IgD-negative memory B cell (primary cell): ENCODE data around the gene NR1D1. TPM values are rescaled to one million over a fixed set of nuclear protein-coding genes. Genes with fewer than 3 reads are reported as not detected.

ENCODE experiments used
- H3K27ac Mint-ChIP-seq, 3 donors: one replicate each; pipeline ENCODE4 v1.8.0; 2020 to 2022; ENCODE audit warnings: mild to moderate bottlenecking in 3 of 3, mixed read lengths in 3 of 3, moderate library complexity in 1 of 3
- H3K27me3 Mint-ChIP-seq: one replicate; pipeline ENCODE4 v1.8.0; 2021; ENCODE audit warnings: mixed read lengths
- H3K36me3 Mint-ChIP-seq: one replicate; pipeline ENCODE4 v1.8.0; 2020; ENCODE audit warnings: mild to moderate bottlenecking, mixed read lengths
- H3K4me1 Mint-ChIP-seq, 3 donors: one replicate each; pipeline ENCODE4 v1.8.0; 2020 to 2022; ENCODE audit warnings: mixed read lengths in 3 of 3, mild to moderate bottlenecking in 1 of 3
- H3K4me3 Mint-ChIP-seq, 4 donors: one replicate each; pipeline ENCODE4 v1.8.0; 2020 to 2022; ENCODE audit warnings: mild to moderate bottlenecking in 4 of 4, mixed read lengths in 4 of 4, moderate library complexity in 3 of 4
- H3K9me3 Mint-ChIP-seq, 3 donors: one replicate each; pipeline ENCODE4 v1.8.0; 2020 to 2021; ENCODE audit warnings: mixed read lengths in 3 of 3, mild to moderate bottlenecking in 1 of 3
- polyA plus RNA-seq: library from polyadenylated mRNA; unstranded; fragments of 300-500 nt; fragmentation: Illumina TruSeq; gene quantifications from one replicate; pipeline ENCODE4 v1.2.3, GENCODE V29; 2021

NR1D1 gene
- polyA plus RNA-seq, 1 donor from 2014 or later: 3.6 TPM

DNA sequence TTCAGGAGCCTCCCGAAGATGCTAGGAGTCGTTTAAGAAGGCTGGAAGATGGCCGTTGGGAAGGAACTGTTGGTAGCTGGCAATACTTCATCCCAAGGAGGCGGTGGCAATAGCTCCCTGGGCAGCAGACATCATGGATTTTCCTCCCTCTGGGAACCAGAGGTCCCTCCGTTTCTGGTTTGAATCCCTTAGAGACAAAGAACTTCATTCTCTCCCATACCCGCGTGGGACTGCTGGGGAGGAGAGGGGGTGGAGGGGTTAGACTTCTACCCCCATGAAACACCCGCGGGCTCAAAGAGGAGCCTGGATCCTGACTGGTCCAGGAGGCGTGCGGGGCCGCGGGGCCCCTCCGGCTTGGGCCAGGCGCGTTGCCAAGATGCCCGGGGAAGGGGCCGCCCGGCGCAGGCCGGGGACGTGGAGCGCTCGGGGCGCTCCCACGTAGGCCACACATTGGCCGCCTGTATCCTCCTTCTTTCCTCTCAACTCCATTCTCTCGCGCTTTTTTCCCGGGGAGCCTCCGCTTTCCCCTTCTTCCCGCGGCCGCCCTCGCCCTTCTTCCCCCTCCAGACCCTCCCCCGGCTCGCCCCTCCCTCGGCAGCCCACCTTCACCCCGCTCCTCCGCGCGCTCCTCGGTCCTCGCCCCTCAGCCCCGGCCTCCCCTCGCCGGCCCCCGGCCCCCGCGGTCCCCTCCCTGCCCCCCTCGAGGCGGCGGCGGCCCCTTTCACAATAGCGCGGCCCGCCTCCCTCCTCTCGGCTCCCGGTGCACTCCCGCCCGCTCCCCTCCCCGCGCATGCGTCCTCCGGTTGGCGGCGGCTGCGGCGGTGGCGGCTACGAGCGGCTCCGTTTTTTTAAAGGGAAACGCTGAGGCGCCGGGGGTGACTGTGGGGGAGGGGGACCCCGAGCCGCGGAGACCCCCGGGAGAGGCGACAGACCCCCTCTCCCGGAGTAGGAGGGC, 21.1 kb upstream of the NR1D1 start, which contains the start of gene MSL1:
Gene MSL1 (plus strand): TSS at position 791 of the 955 bp plus-strand sequence. CDS start 642 bp downstream, outside the sequence.
- Mint-ChIP-seq H3K27ac (peak within 1 kb of the TSS; percentile 5 to 87 (median 67)), H3K9me3 (no peaks in the 10 kb centered on the region), H3K36me3 (no peaks in the 10 kb centered on the region), H3K4me3 (peak within 1 kb of the TSS; percentile 88 to 100 (median 94)), H3K4me1 (peaks cover 22 to 23% (median 23%) of the 10 kb centered on the region in 3 donors), H3K27me3 (no peaks in the 10 kb centered on the region)

DNA sequence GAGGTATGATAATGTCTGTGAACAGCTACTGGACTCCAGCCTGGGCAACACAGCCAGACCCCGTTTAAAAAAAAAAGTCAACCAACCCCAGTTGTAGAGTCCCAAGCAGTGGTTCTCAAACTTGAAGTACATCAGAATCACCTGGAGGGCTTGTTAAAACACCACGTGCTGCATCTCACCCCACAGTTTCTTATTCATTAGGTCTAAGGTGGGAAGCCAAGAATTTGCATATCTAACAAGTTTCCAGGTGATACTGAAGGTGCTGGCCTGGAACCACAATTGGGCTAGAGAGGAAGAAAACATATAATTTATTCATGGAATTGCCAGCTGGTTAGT, 14.7 kb upstream of the NR1D1 start:
- H3K27ac Mint-ChIP-seq: no peak overlapping the region
- peaks cover 26 to 32% (median 31%) of the 10 kb centered on the region in 3 donors for H3K4me1 Mint-ChIP-seq
- no peaks in the 10 kb centered on the region for H3K9me3 Mint-ChIP-seq
- peak overlapping the region in 1 of 4 donors; percentile 31 for H3K4me3 Mint-ChIP-seq
- no peaks in the 10 kb centered on the region for H3K36me3 Mint-ChIP-seq
- peaks cover 2% of the 10 kb centered on the region for H3K27me3 Mint-ChIP-seq

GRCh38 chr17:40113907-40114245, 13.5 kb upstream of the NR1D1 start:
- no peaks in the 10 kb centered on the region for H3K9me3 Mint-ChIP-seq
- peaks cover 2% of the 10 kb centered on the region for H3K27me3 Mint-ChIP-seq
- peak overlapping the region; percentile 70 to 92 (median 82) for H3K4me3 Mint-ChIP-seq
- H3K36me3 Mint-ChIP-seq: no peaks in the 10 kb centered on the region
- peaks cover 30 to 35% (median 32%) of the 10 kb centered on the region in 3 donors for H3K4me1 Mint-ChIP-seq
- peak overlapping the region in 2 of 3 donors; percentile 63 to 83 for H3K27ac Mint-ChIP-seq

DNA sequence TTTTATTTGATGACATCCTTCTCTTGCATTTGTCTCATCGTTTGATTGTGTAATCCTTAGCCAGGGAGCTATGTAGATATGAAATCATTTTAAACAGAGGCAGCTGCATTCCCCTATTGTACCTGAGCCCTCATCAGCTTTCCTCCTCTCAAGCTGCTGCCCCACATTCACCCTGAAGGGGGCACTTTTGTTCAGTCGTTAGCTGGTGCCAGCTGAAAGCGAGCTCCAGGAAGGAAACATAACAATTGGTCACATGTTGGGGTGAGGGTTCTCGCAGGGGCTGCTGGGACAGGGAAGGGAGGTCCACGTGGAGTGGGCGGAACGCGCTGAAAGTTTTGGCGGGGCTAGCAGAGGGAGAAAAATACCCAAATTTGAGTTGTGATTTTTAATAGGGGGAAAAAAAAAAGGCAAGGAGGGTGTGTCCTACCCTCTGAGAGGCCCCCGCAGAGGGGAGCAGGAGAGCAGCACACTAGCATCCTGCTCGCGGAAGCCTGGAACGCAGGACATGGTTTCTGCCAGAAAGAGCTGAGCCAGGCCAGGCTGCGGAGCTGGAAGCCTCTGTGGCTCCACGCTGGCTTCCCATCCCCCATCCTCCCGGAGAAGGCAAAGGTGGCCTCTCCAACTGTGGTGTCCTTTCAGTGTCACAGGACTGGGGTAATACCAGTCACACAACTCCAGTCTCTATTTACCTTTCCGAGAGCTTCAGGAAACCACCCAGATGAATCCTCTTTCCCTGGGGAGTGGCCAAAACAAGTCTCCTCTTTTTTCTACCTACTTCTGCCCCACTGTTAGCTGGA, 12.9 kb upstream of the NR1D1 start:
- Mint-ChIP-seq H3K27ac (peak overlapping the region; percentile 0 to 91 (median 83)), H3K27me3 (peaks cover 2% of the 10 kb centered on the region), H3K4me1 (peaks cover 32 to 37% (median 33%) of the 10 kb centered on the region in 3 donors), H3K4me3 (peak overlapping the region; percentile 79 to 93 (median 89)), H3K9me3 (no peaks in the 10 kb centered on the region), H3K36me3 (no peaks in the 10 kb centered on the region)

DNA sequence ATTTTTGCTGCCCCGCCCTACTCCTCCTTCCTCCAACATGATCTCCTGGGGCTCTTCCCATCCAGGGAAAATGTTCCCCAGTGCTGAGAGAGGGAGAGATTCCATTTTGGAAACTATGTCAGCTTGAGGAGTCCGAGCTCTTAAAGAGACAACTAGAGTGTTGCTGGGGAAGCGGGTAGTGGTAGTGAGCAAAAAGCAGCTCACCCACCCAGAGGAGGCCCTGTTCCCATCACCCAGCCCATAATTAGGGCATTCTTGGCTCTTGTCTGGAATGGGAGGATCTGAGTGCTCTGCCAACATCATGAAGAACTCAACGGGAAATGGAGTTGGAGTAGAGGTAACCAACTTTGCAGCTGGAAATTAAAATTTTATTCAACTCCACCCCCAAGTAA, 12.3 kb upstream of the NR1D1 start:
- Mint-ChIP-seq H3K9me3 (no peaks in the 10 kb centered on the region), H3K27ac (peak overlapping the region; percentile 0 to 91 (median 83)), H3K4me1 (peaks cover 38 to 43% (median 39%) of the 10 kb centered on the region in 3 donors), H3K36me3 (no peaks in the 10 kb centered on the region), H3K4me3 (peak overlapping the region in 2 of 4 donors; percentile 79 to 93), H3K27me3 (peaks cover 2% of the 10 kb centered on the region)

GRCh38 chr17:40112191-40112711, 11.9 kb upstream of the NR1D1 start:
- Mint-ChIP-seq H3K27me3 (peaks cover 2% of the 10 kb centered on the region), H3K9me3 (no peaks in the 10 kb centered on the region), H3K27ac (peak overlapping the region; percentile 67 to 93 (median 89)), H3K4me3 (peak overlapping the region in 2 of 4 donors; percentile 61 to 65), H3K36me3 (no peaks in the 10 kb centered on the region), H3K4me1 (peaks cover 42 to 48% (median 43%) of the 10 kb centered on the region in 3 donors)

DNA sequence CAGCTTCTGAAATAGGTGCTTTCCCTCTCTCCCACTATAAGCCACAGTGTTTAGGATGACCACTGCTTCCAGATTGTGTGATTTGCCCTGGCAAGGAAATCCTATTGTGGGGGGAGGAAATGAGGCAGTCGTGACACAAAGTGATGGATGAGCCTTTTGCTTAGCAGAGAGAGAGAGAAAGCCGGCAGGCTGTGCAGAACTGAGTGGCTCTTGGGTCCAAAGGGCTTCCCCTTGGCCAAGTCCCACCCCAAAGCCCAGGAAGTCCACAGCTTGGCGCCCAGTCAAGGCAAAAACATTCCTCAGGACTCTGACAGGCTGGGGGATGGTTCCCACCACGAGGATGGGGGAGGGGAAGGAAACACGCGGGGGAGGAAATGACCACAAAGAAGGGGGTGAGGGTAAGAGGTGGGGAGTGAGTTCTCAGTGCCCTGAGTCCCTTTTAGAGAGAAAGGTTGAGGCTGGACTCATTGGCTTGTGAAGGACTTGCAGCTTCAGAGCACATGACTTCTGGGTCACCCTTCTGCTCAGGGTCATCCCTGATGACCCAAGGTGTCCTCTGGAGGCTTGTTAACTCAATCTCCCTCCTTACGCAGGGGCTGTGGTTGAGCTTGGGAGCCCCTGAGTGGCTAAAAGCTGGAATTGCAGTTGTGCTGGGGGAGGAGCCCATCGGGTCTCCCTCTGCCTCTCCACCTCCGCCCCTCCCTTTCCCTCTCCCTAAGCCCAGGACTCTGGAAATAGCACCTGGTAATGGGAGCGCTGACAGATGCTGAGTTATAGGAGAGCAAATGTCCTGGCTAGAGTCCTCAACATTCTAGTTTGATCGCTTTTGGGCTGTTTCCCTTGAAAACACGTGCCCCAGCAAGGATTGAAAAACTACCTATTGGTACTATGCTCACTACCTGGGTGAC, 11.1 kb upstream of the NR1D1 start:
- Mint-ChIP-seq H3K36me3 (no peaks in the 10 kb centered on the region), H3K27ac (peak overlapping the region; percentile 89 to 93 (median 92)), H3K9me3 (no peaks in the 10 kb centered on the region), H3K27me3 (peaks cover 2% of the 10 kb centered on the region), H3K4me1 (peaks cover 43 to 54% (median 46%) of the 10 kb centered on the region in 3 donors), H3K4me3 (peak overlapping the region; percentile 46 to 67 (median 63))

GRCh38 chr17:40110026-40110845, 9.8 kb upstream of the NR1D1 start:
- Mint-ChIP-seq H3K4me1 (peaks cover 41 to 60% (median 46%) of the 10 kb centered on the region in 3 donors), H3K27ac (peak overlapping the region; percentile 23 to 93 (median 89)), H3K36me3 (no peaks in the 10 kb centered on the region), H3K4me3 (peak overlapping the region in 2 of 4 donors; percentile 65 to 82), H3K27me3 (peaks cover 2% of the 10 kb centered on the region), H3K9me3 (no peaks in the 10 kb centered on the region)

DNA sequence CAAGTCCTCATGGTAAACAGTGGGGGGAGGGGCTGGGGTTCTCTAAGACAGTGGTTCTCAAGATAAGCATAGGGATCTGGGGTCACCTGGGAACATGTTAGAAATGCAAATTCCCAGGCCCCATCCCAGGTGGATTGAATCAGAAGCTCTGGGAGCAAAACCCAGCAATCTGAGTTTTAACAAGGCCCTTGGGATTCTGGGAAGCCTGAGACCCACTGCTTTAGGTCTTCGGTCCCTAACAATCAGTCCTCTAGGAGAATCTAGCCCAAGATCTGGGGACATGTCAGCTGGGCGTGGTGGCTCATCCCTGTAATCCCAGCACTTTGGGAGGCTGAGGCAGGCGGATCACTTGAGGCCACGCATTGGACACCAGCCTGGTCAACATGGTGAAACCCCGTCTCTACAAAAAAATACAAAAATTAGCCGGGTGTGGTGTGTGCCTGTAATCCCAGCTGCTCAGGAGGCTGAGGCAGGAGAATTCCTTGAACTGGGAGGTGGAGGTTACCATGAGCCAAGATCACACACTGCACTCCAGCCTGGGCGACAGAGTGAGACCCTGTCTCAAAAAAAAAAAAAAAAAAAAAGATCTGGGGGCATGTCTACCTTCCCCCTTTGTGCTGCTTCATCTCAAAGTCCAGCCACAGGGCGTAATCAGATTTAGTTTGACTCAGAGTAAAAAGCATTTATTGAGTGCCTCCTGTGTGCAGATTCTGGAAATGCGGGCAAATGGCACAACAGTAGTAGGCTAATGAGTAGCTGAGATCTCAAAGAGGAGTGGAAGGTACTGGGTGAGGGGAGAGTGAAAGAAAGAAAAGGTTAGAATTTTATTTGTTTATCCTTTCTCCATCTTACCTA, 8.8 kb upstream of the NR1D1 start:
- Mint-ChIP-seq H3K27me3 (peaks cover 2% of the 10 kb centered on the region), H3K4me3 (peak overlapping the region in 1 of 4 donors; percentile 60), H3K36me3 (no peaks in the 10 kb centered on the region), H3K4me1 (peaks cover 42 to 64% (median 46%) of the 10 kb centered on the region in 3 donors), H3K27ac (peak overlapping the region in 2 of 3 donors; percentile 18 to 89), H3K9me3 (no peaks in the 10 kb centered on the region)

DNA sequence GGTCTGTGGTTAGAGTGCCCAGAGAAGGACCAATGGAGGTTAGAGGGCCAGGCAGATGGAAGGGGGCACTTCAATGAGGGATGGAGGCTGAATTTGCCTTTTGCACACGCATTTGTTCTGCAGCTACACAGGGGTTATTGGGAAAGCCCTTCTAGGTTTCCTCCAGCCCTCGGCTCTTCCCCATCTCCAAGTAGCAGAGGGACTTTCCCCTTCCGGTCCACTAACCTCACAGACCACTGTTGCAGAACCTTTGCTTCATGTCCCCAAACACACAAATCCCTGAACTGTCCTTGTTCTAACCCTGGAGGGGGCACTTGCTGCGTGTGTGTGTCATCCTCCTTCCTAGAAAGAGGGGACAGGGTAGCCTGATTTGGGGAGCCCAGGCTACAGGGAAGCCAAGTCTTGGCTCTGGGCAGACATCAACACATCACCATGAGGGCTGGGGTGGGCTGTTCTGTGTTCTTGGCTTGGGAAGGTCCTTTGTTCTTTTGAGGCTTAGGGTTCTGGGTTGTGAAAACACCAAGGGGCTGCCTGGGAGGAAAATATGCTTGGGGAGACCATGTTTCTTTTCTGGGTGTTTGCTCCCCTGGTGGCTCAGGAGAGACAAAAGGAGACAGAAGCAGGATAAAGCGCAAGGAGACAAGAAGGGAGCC, 7.3 kb upstream of the NR1D1 start:
- Mint-ChIP-seq H3K4me3 (peak overlapping the region; percentile 57 to 86 (median 70)), H3K4me1 (peaks cover 36 to 61% (median 39%) of the 10 kb centered on the region in 3 donors), H3K36me3 (no peaks in the 10 kb centered on the region), H3K27ac (peak overlapping the region; percentile 82 to 94 (median 89)), H3K27me3 (peaks cover 2% of the 10 kb centered on the region), H3K9me3 (no peaks in the 10 kb centered on the region)

DNA sequence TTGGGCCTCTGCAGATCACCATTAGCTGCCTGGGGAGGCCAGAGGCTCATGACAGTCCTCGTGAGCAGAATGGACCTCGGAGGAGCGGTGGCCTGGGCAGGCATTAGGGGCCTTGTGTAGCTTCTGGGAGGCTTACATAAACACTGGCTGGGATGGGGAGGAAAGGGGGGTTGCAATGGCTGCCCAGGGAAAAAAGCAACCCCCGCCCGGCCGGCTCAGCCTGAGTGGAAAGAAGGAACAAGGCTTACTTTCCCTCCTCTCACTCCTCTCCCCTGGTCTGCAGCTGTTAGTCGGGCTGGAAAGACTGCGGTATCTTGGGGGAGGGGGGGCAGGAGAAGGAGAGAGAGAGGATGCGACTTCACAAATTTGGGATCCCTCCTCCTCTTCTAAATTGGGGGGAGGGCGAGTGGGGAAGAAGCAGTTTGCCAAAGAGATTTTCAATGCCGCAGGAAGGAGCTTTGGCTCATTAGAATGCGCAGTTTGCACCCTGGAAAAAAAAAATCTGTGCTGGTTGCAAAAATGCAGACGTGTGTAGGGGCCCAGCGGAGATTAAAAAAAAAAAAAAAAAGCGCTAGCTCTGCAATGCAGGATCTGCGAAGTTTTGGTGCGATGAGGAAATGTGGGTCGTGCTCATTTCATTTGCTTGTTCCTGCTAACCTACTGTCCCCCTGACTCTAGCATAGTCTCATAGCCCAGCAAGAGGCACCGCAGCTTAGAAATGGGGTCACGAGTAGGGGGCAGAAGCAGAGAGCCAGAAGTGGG, 6.6 kb upstream of the NR1D1 start:
- H3K4me3 Mint-ChIP-seq: peak overlapping the region in 2 of 4 donors; percentile 62 to 77
- H3K27me3 Mint-ChIP-seq: peaks cover 2% of the 10 kb centered on the region
- no peaks in the 10 kb centered on the region for H3K36me3 Mint-ChIP-seq
- peaks cover 32 to 56% (median 37%) of the 10 kb centered on the region in 3 donors for H3K4me1 Mint-ChIP-seq
- H3K9me3 Mint-ChIP-seq: no peaks in the 10 kb centered on the region
- H3K27ac Mint-ChIP-seq: peak overlapping the region in 1 of 3 donors; percentile 82
